A673 (cell line): ENCODE measurements around the gene CUTC. TPM values are rescaled to one million over a fixed set of nuclear protein-coding genes. Genes with fewer than 3 reads are reported as not detected.
A peak's percentile ranks its signal among the peaks of the same experiment; 100 is the strongest.

Experiments
- BruUV-seq: library from RNA; stranded (reverse); fragments of 400-500 nt; replicated peaks from 2 replicates; lab custom pipeline; 2021; lab: Mats Ljungman, UMichigan
- CTCF ChIA-PET: fragments of 300-600 bp; sonication (Branson Sonifier 250); formaldehyde crosslinking; loops from one replicate; lab custom pipeline; 2022; ENCODE audit warnings: antibody characterized with exemption; lab: Charles Lee
- POLR2A ChIA-PET: fragments of 300-600 bp; sonication (Branson Sonifier 250); formaldehyde crosslinking; loops from one replicate; lab custom pipeline; 2022; ENCODE audit warnings: antibody characterized with exemption; ENCODE audit not compliant: low non-redundant PET; lab: Charles Lee
- DNase-seq: peaks from one replicate; pipeline ENCODE4 v3.0.0-alpha.2; 2015; ENCODE audit warnings: low spot score
- H3K27ac ChIP-seq: fragments of 200-600 bp; sonication (generic); 2 replicates; pipeline ENCODE4 v1.5.1; 2016; ENCODE audit warnings: mixed run types, low read depth, mild to moderate bottlenecking, mixed read lengths, antibody characterized with exemption, low read length; ENCODE audit not compliant: poor library complexity, severe bottlenecking
- H3K27me3 ChIP-seq: fragments of 200-600 bp; sonication (generic); replicated peaks from 2 replicates; pipeline ENCODE4 v1.6.1; 2017; ENCODE audit warnings: mixed run types, low read depth, mild to moderate bottlenecking, mixed read lengths, antibody characterized with exemption, low read length; ENCODE audit not compliant: insufficient read depth, poor library complexity
- H3K36me3 ChIP-seq: fragments of 200-600 bp; sonication (generic); 2 replicates; pipeline ENCODE4 v1.6.1; 2016; ENCODE audit warnings: mixed run types, mild to moderate bottlenecking, mixed read lengths, antibody characterized with exemption, low read length; ENCODE audit not compliant: insufficient read depth, poor library complexity, severe bottlenecking
- H3K4me1 ChIP-seq: fragments of 200-600 bp; sonication (generic); 2 replicates; pipeline ENCODE4 v1.6.1; 2017; ENCODE audit warnings: mixed run types, mild to moderate bottlenecking, mixed read lengths, antibody characterized with exemption, low read length; ENCODE audit not compliant: insufficient read depth, poor library complexity, severe bottlenecking
- H3K4me3 ChIP-seq: fragments of 200-600 bp; sonication (generic); 2 replicates; pipeline ENCODE4 v1.5.1; 2016; ENCODE audit warnings: low read depth, mixed run types, mild to moderate bottlenecking, mixed read lengths, low read length; ENCODE audit not compliant: poor library complexity, severe bottlenecking
- H3K9me3 ChIP-seq: fragments of 200-600 bp; sonication (generic); 2 replicates; pipeline ENCODE4 v1.6.1; 2016; ENCODE audit warnings: mixed run types, low read depth, mild to moderate bottlenecking, mixed read lengths, antibody characterized with exemption, low read length; ENCODE audit not compliant: poor library complexity, severe bottlenecking
- EZH2 ChIP-seq: fragments of 200-600 bp; sonication (generic); IDR thresholded peaks from 2 replicates; pipeline ENCODE4 v1.6.1; 2017; ENCODE audit warnings: borderline replicate concordance, low read depth, mild to moderate bottlenecking, mixed read lengths, antibody characterized with exemption, low read length; ENCODE audit not compliant: poor library complexity, severe bottlenecking
- intact Hi-C: fragments of 100-400 bp; cut with micrococcal nuclease; formaldehyde crosslinking; loops from one replicate; pipeline ENCODE4 v1.10.0; 2022; ENCODE audit not compliant: unreplicated experiment
- total RNA-seq: library from RNA; stranded (reverse); gene quantifications from 2 replicates; pipeline ENCODE4 v1.2.3, GENCODE V29; 2021
- TF ChIP-seq, protein P1 (sequence below): fragments of 300-800, 200-600 bp; sonication (generic); conservative IDR thresholded peaks from 2 replicates; pipeline ENCODE4 v1.5.1; 2017; ENCODE audit warnings: low read depth, mild to moderate bottlenecking, antibody characterized with exemption, low read length, moderate library complexity, mixed read lengths

CUTC gene
- total RNA-seq, 1 experiment from 2014 or later: 19.2 TPM

- H3K9me3 ChIP-seq: no peaks in the 10 kb centered on the region
- no peaks in the 10 kb centered on the region for H3K36me3 ChIP-seq
- POLR2A ChIA-PET: no interaction called here
- H3K4me3 ChIP-seq: no peak overlapping the region
- H3K27ac ChIP-seq: no peak overlapping the region
- no peaks in the 10 kb centered on the region for H3K27me3 ChIP-seq
- no TSS peak for BruUV-seq
- DNase-seq: peak; percentile 77
- peaks cover 31% of the 10 kb centered on the region for H3K4me1 ChIP-seq
- intact Hi-C loops: no loop called here
- CTCF ChIA-PET: no interaction called here
- TF ChIP-seq EZH2: no peak
- TF ChIP-seq, protein P1, sequence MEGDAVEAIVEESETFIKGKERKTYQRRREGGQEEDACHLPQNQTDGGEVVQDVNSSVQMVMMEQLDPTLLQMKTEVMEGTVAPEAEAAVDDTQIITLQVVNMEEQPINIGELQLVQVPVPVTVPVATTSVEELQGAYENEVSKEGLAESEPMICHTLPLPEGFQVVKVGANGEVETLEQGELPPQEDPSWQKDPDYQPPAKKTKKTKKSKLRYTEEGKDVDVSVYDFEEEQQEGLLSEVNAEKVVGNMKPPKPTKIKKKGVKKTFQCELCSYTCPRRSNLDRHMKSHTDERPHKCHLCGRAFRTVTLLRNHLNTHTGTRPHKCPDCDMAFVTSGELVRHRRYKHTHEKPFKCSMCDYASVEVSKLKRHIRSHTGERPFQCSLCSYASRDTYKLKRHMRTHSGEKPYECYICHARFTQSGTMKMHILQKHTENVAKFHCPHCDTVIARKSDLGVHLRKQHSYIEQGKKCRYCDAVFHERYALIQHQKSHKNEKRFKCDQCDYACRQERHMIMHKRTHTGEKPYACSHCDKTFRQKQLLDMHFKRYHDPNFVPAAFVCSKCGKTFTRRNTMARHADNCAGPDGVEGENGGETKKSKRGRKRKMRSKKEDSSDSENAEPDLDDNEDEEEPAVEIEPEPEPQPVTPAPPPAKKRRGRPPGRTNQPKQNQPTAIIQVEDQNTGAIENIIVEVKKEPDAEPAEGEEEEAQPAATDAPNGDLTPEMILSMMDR: no peak
These were observed 43.8 kb downstream of the CUTC start for GRCh38 chr10:99775850-99776249.

- no peak overlapping the region for H3K4me3 ChIP-seq
- ChIA-PET CTCF (interaction anchor here (0.6 kb wide), 1 partner anchor 556 kb away, joined by 5 read pairs; no protein-coding TSS in a partner anchor), POLR2A (no interaction called here)
- peak overlapping the region; percentile 74 for H3K27ac ChIP-seq
- intact Hi-C loops: no loop called here
- peak; percentile 66 for DNase-seq
- H3K4me1 ChIP-seq: peaks cover 31% of the 10 kb centered on the region
- BruUV-seq: no TSS peak
- no peaks in the 10 kb centered on the region for H3K36me3 ChIP-seq
- no peaks in the 10 kb centered on the region for H3K27me3 ChIP-seq
- no peaks in the 10 kb centered on the region for H3K9me3 ChIP-seq
- TF ChIP-seq EZH2: no peak
- TF ChIP-seq, protein P1: no peak
These were observed 46.1 kb downstream of the CUTC start for GRCh38 chr10:99777918-99778714.

- no peaks in the 10 kb centered on the region for H3K9me3 ChIP-seq
- peak; percentile 71 for DNase-seq
- CTCF ChIA-PET: interaction anchor here (0.6 kb wide), 2 partner anchors 11 to 216 kb away, joined by 5 read pairs; no protein-coding TSS in a partner anchor
- H3K4me3 ChIP-seq: no peak overlapping the region
- POLR2A ChIA-PET: no interaction called here
- no peaks in the 10 kb centered on the region for H3K27me3 ChIP-seq
- no peak for TF ChIP-seq EZH2
- TF ChIP-seq, protein P1: no peak
- H3K4me1 ChIP-seq: peaks cover 31% of the 10 kb centered on the region
- BruUV-seq: no TSS peak
- H3K27ac ChIP-seq: peak overlapping the region; percentile 74
- H3K36me3 ChIP-seq: no peaks in the 10 kb centered on the region
- intact Hi-C loops: no loop called here
These were observed 47.3 kb downstream of the CUTC start for GRCh38 chr10:99779335-99779734.
